Trophoblast cell (in vitro differentiated cells and primary cell): ENCODE data around the gene HMCES.

Experiments
- DNase-seq, 2 donors: peaks; one replicate each; pipeline ENCODE4 v3.0.0-alpha.2; 2016
- H2AFZ ChIP-seq: 2 replicates; pipeline ENCODE4 v1.6.1; 2013; ENCODE audit warnings: low read length, moderate library complexity, mild to moderate bottlenecking; ENCODE audit not compliant: insufficient read depth, poor library complexity
- H2AK5ac ChIP-seq: 2 replicates; pipeline ENCODE4 v1.6.1; 2013; ENCODE audit warnings: mild to moderate bottlenecking, low read length
- H2BK120ac ChIP-seq: 2 replicates; pipeline ENCODE4 v1.6.1; 2013; ENCODE audit warnings: low read length, mild to moderate bottlenecking, moderate library complexity; ENCODE audit not compliant: insufficient read depth, poor library complexity
- H2BK12ac ChIP-seq: 2 replicates; pipeline ENCODE4 v1.6.1; 2013; ENCODE audit warnings: mild to moderate bottlenecking, low read length, moderate library complexity
- H2BK5ac ChIP-seq: 2 replicates; pipeline ENCODE4 v1.6.1; 2013; ENCODE audit warnings: low read length, low read depth, moderate library complexity, mild to moderate bottlenecking; ENCODE audit not compliant: poor library complexity
- H3K14ac ChIP-seq: 2 replicates; pipeline ENCODE4 v1.6.1; 2013; ENCODE audit warnings: mild to moderate bottlenecking, low read length
- H3K18ac ChIP-seq: 2 replicates; pipeline ENCODE4 v1.6.1; 2013; ENCODE audit warnings: mild to moderate bottlenecking, low read length
- H3K23ac ChIP-seq: 2 replicates; pipeline ENCODE4 v1.6.1; 2013; ENCODE audit warnings: low read length
- H3K27ac ChIP-seq: 2 replicates; pipeline ENCODE4 v1.5.1; 2013; ENCODE audit warnings: low read depth, mild to moderate bottlenecking, inconsistent platforms, low read length, moderate library complexity
- H3K27me3 ChIP-seq: 2 replicates; pipeline ENCODE4 v1.6.1; 2013; ENCODE audit warnings: inconsistent platforms, mild to moderate bottlenecking, low read length, moderate library complexity; ENCODE audit not compliant: insufficient read depth
- H3K36me3 ChIP-seq, 2 experiments: 1 replicate in 1 of 2; 2 replicates in 1 of 2; pipeline ENCODE4 v1.6.1; 2013; ENCODE audit warnings: low read length in 2 of 2, mild to moderate bottlenecking in 2 of 2, moderate library complexity in 1 of 2; ENCODE audit not compliant: insufficient read depth in 2 of 2, control insufficient read depth in 1 of 2
- H3K4ac ChIP-seq: 2 replicates; pipeline ENCODE4 v1.6.1; 2013; ENCODE audit warnings: low read depth, mild to moderate bottlenecking, low read length, moderate library complexity
- H3K4me1 ChIP-seq, 2 experiments: 1 replicate in 1 of 2; 2 replicates in 1 of 2; pipeline ENCODE4 v1.6.1; 2013; ENCODE audit warnings: low read length in 2 of 2, mild to moderate bottlenecking in 2 of 2, moderate library complexity in 1 of 2; ENCODE audit not compliant: insufficient read depth in 2 of 2, control insufficient read depth in 1 of 2
- H3K4me2 ChIP-seq: 2 replicates; pipeline ENCODE4 v1.6.1; 2013; ENCODE audit warnings: inconsistent platforms, mild to moderate bottlenecking, low read length, moderate library complexity
- H3K4me3 ChIP-seq: 2 replicates; pipeline ENCODE4 v1.5.1; 2013; ENCODE audit warnings: mild to moderate bottlenecking, low read depth, low read length, inconsistent platforms
- H3K79me1 ChIP-seq: one replicate; pipeline ENCODE4 v1.6.1; 2013; ENCODE audit warnings: low read length
- H3K79me2 ChIP-seq: 2 replicates; pipeline ENCODE4 v1.6.1; 2013; ENCODE audit warnings: low read length, mild to moderate bottlenecking; ENCODE audit not compliant: control insufficient read depth, insufficient read depth, poor library complexity
- H3K9ac ChIP-seq: 2 replicates; pipeline ENCODE4 v1.6.1; 2013; ENCODE audit warnings: mild to moderate bottlenecking, low read length
- H3K9me3 ChIP-seq: 2 replicates; pipeline ENCODE4 v1.6.1; 2013; ENCODE audit warnings: low read depth, mild to moderate bottlenecking, control low read depth, inconsistent platforms, low read length; ENCODE audit not compliant: insufficient read depth
- H4K12ac ChIP-seq: 2 replicates; pipeline ENCODE4 v1.6.1; 2013; ENCODE audit warnings: low read depth, mild to moderate bottlenecking, low read length, moderate library complexity
- H4K8ac ChIP-seq: 2 replicates; pipeline ENCODE4 v1.6.1; 2013; ENCODE audit warnings: low read depth, mild to moderate bottlenecking, low read length, moderate library complexity
- H4K91ac ChIP-seq: one replicate; pipeline ENCODE4 v1.6.1; 2013; ENCODE audit warnings: low read depth, mild to moderate bottlenecking, low read length, moderate library complexity
- WGBS: extraction: QIAGEN DNeasy Blood & Tissue Kit; methylation state at CpG from one replicate; pipeline ENCODE4 v1.1.7; 2013; ENCODE audit warnings: missing lambda C conversion rate; ENCODE audit not compliant: insufficient read length, insufficient coverage; ENCODE audit errors: extremely low coverage; 5-methylcytosine and 5-hydroxymethylcytosine counted together

HMCES gene

GRCh38 chr3:129305592-129306091, 27.0 kb downstream of the HMCES start:
- Histone ChIP-seq H3K79me2 (no peaks in the 10 kb centered on the region), H3K4me2 (peak overlapping the region; percentile 17), H2BK5ac (no peak overlapping the region), H3K18ac (no peak overlapping the region), H4K8ac (peak overlapping the region; percentile 28), H3K27ac (peak overlapping the region; percentile 35), H2BK12ac (no peak overlapping the region), H3K9ac (no peak overlapping the region), H2AK5ac (no peak overlapping the region), H3K79me1 (peaks cover 6% of the 10 kb centered on the region), H3K4me3 (no peak overlapping the region), H4K91ac (peak overlapping the region; percentile 15), H3K36me3 (peaks cover 0 to 13% of the 10 kb centered on the region in 2 experiments), H3K23ac (no peak overlapping the region), H3K4me1 (peaks cover 16 to 23% of the 10 kb centered on the region in 2 experiments), H3K27me3 (no peaks in the 10 kb centered on the region), H3K4ac (no peak overlapping the region), H3K9me3 (no peaks in the 10 kb centered on the region), H3K14ac (no peak overlapping the region), H2AFZ (no peak overlapping the region), H2BK120ac (no peak overlapping the region), H4K12ac (no peak overlapping the region)
- WGBS = no CpG with 5 or more reads among the region's 26 CpGs
- peak; percentile 44 to 48 for DNase-seq

- H3K9ac ChIP-seq = no peak overlapping the region
- peaks cover 0 to 6% of the 10 kb centered on the region in 2 experiments for H3K36me3 ChIP-seq
- H3K9me3 ChIP-seq = no peaks in the 10 kb centered on the region
- H2AFZ ChIP-seq = no peak overlapping the region
- peaks cover 18 to 28% of the 10 kb centered on the region in 2 experiments for H3K4me1 ChIP-seq
- H3K4me2 ChIP-seq = no peak overlapping the region
- H3K79me1 ChIP-seq = peaks cover 6% of the 10 kb centered on the region
- WGBS = no CpG with 5 or more reads among the region's 3 CpGs
- H3K23ac ChIP-seq = no peak overlapping the region
- no peak overlapping the region for H4K12ac ChIP-seq
- no peak overlapping the region for H4K8ac ChIP-seq
- no peak overlapping the region for H3K4me3 ChIP-seq
- no peaks in the 10 kb centered on the region for H3K79me2 ChIP-seq
- no peak overlapping the region for H2BK5ac ChIP-seq
- H3K14ac ChIP-seq = no peak overlapping the region
- H3K18ac ChIP-seq = no peak overlapping the region
- no peak overlapping the region for H2BK12ac ChIP-seq
- DNase-seq = no peak
- H4K91ac ChIP-seq = no peak overlapping the region
- no peak overlapping the region for H3K4ac ChIP-seq
- H2BK120ac ChIP-seq = no peak overlapping the region
- no peaks in the 10 kb centered on the region for H3K27me3 ChIP-seq
- no peak overlapping the region for H2AK5ac ChIP-seq
- H3K27ac ChIP-seq = no peak overlapping the region
These were observed 30.0 kb downstream of the HMCES start for GRCh38 chr3:129308636-129309035.

- Histone ChIP-seq H3K27ac (peak overlapping the region; percentile 40), H2BK120ac (no peak overlapping the region), H3K27me3 (no peaks in the 10 kb centered on the region), H3K9me3 (no peaks in the 10 kb centered on the region), H3K79me1 (peaks cover 9% of the 10 kb centered on the region), H3K4ac (no peak overlapping the region), H2BK12ac (no peak overlapping the region), H3K4me1 (peaks cover 17 to 25% of the 10 kb centered on the region in 2 experiments), H3K4me3 (no peak overlapping the region), H3K14ac (no peak overlapping the region), H4K91ac (peak overlapping the region; percentile 28), H3K4me2 (peak overlapping the region; percentile 2), H3K18ac (no peak overlapping the region), H3K23ac (no peak overlapping the region), H2AK5ac (no peak overlapping the region), H3K36me3 (peaks cover 0 to 3% of the 10 kb centered on the region in 2 experiments), H4K12ac (no peak overlapping the region), H2BK5ac (no peak overlapping the region), H3K79me2 (peaks cover 3% of the 10 kb centered on the region), H4K8ac (no peak overlapping the region), H2AFZ (no peak overlapping the region), H3K9ac (no peak overlapping the region)
- WGBS = no CpG with 5 or more reads among the region's 7 CpGs
- peak; percentile 61 to 75 for DNase-seq
These were observed 31.7 kb downstream of the HMCES start for GRCh38 chr3:129310111-129311011.

- no peak overlapping the region for H3K18ac ChIP-seq
- no peak overlapping the region for H3K23ac ChIP-seq
- H3K14ac ChIP-seq = no peak overlapping the region
- no peak overlapping the region for H2BK120ac ChIP-seq
- no peak overlapping the region for H4K8ac ChIP-seq
- H2BK12ac ChIP-seq = no peak overlapping the region
- no peaks in the 10 kb centered on the region for H3K27me3 ChIP-seq
- peaks cover 8% of the 10 kb centered on the region for H3K79me2 ChIP-seq
- no peak overlapping the region for H4K91ac ChIP-seq
- no peaks in the 10 kb centered on the region for H3K9me3 ChIP-seq
- H3K79me1 ChIP-seq = peaks cover 13% of the 10 kb centered on the region
- H2AK5ac ChIP-seq = no peak overlapping the region
- H3K36me3 ChIP-seq = peaks cover 0 to 3% of the 10 kb centered on the region in 2 experiments
- WGBS = no CpG with 5 or more reads among the region's 3 CpGs
- no peak overlapping the region for H2BK5ac ChIP-seq
- no peak for DNase-seq
- no peak overlapping the region for H3K4ac ChIP-seq
- no peak overlapping the region for H3K9ac ChIP-seq
- H3K4me2 ChIP-seq = no peak overlapping the region
- H3K4me3 ChIP-seq = no peak overlapping the region
- H2AFZ ChIP-seq = no peak overlapping the region
- H3K4me1 ChIP-seq = peaks cover 17 to 24% of the 10 kb centered on the region in 2 experiments
- H3K27ac ChIP-seq = no peak overlapping the region
- no peak overlapping the region for H4K12ac ChIP-seq
These were observed 32.6 kb downstream of the HMCES start for GRCh38 chr3:129311054-129311902.
